ENCODE results near the gene MICOS13.

Gene MICOS13

DNA sequence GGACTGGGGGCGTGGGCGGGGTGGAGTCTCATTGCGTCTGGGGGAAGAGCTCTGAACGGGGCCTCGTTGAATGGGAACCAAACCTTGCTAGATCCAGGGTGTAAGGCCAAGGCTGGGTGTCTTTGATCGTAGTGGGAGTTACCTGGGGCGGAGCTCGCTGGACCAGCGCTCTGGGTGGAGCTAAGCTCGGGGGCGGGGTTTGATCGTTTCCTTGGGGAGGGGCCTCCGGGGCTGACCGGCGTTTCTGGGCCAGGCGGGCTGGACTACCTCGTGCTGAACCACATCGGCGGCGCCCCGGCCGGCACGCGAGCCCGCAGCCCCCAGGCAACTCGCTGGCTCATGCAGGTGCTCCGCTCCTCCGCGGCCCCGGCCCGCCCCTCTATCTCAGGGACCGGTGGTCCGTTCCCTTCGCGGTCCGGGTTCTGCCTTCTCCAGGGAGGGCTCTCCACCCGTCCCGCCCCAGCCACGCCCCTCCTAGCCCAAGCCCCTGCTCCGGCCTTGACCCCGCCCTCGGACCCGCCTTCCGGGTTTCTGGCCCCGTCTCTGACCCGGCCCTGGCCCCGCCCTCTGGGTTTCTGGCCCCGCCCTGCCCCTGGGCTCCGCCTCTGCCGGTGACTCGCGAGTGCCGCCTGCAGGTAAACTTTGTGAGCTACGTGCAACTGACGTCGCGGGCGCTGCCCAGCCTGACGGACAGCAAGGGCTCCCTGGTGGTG, 6.5 kb upstream of the MICOS13 start:
- no peak for DNase-seq

DNA sequence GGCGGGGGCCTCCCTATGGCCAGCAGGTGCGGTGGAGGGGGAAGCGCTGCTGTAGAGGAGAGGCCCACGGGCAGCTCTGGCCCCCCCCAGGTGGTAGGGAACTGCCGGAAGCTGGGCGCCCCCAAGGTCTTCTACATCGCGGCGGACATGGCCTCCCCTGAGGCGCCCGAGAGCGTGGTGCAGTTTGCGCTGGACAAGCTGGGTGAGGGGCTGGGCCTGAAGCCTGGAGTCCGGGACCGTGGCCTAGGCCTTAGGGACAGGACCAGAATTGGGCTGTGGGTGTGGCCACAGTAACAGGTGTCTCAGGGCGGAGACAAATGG, 6.0 kb upstream of the MICOS13 start:
- no peak for DNase-seq

DNA sequence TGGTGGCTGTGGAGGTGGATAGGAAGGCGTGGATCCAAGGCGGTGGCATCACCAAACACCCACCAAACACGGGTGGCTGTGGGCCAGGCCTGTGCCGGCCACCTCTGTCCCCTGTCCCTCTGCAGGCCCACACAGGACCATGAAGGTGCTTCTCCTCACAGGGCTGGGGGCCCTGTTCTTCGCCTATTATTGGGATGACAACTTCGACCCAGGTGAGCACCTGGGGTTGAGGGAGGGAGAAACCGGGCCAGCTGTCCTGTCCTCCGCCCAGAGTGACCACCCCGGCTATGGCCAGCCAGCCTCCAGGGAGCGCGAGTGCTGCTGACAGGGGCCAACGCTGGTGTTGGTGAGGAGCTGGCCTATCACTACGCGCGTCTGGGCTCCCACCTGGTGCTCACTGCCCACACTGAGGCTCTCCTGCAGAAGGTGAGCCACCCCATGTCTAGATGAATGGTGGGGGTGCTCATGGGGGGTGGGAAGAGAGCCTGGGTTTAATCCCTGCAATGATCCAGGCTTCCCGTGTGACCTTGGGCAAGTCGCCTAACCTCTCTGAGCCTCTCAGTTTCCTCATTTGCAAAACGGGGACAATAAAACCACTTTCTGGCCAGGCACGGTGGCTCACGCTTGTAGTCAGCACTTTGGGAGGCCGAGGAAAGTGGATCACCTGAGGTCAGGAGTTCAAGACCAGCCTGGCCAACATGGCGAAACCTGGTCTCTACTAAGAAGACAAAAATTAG, 4.5 kb upstream of the MICOS13 start:
- no peak for DNase-seq

DNA sequence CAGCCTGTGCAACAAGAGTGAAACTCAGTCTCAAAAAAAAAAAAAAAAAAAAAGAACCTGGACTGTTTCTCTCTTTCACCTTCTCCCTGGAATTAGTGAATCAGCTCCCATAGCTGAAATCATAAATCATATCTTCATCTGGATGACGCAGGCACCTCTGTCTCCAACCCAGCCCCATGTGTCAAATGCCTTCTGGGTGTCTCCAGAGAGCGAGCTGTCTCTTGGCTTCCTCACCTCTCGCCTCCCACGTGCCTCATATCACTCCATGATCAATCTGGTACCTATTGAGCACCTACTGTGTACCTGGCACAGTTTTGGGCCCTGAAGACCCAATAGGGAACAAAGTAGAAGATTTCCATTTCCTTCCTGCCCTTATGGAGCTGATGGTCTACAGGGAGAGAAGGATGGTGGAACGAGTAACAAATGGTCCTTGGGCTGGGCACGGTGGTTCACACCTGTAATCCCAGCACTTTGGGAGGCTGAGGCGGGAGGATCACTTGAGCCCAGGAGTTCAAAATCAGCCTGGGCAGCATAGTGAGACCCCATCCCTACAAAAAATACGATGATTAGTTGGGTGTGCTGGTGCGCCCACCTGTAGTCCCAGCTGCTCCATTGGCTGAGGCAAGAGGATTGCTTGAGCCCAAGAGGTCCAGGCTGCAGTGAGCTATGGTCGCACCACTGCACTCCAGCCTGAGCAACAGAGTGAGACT, 3.0 kb upstream of the MICOS13 start:
- DNase-seq: no peak

DNA sequence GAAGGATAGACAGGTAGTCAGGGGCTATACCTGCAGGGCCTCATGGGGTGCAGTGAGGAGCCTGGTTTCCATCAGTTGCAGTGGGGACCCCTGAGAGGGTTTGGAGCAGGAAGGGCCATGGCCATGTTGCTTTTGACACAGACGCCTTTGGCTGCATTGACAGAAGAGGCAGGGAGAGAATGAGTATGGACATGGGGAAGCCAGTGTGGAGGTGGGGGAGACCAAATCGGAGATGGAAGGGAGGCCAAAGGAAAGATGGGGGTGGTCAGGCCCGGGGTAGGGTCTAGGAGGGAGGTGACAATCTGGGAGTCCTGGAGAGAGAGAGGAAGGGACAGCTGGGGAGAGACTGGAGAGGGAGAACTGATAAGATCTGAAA, 1.8 kb upstream of the MICOS13 start:
- DNase-seq: no peak

DNA sequence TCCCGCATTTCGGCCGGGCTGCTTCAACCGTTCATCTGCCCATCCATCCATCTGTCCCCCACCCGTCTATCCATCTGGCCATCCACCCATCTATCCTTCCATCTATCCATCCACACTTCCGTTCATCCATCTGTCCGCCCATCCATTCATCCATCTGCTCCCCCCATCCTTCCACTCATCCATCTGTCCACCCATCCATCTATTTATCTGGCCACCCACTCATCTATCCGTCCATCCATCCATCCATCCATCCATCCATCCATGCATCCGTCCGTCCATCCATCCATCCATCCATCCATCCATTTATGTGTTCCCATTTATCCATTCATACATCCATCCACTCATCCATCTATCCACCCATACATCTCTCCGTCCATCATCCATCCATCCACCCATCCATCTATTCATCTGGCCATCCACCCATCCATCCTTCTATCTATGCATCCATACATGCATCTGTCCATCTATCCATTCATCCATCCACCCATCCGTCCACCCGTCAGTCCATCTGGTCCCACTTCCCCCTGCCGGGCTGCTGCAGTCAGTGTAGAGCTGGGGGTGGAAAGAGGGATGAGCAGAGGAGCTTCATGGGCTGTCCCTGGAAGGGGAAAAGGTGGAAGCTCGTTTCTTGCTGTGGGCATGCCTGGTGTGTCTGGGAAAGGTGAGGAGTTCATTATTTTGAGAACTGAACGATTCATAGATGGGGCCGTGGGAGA, 1.2 kb upstream of the MICOS13 start:
- DNase-seq: no peak

DNA sequence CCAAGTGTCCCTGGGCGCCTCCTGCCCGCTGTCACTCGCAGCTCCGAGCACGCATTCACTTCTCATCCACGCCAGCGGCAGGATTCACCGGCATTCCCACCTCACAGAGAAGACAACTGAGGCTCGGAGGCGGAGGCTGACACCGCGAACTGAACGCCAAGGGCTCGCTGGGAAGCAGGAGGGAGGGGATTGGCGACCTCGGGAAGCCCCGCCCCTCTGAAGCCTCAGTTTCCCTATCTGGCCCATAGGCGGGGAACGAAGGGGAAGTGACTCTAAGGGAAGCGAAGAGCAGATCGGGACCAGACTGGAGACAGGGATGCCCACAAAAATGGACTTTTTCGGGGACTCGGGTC, 256 bp downstream of the MICOS13 start:
- no peak for DNase-seq

DNA sequence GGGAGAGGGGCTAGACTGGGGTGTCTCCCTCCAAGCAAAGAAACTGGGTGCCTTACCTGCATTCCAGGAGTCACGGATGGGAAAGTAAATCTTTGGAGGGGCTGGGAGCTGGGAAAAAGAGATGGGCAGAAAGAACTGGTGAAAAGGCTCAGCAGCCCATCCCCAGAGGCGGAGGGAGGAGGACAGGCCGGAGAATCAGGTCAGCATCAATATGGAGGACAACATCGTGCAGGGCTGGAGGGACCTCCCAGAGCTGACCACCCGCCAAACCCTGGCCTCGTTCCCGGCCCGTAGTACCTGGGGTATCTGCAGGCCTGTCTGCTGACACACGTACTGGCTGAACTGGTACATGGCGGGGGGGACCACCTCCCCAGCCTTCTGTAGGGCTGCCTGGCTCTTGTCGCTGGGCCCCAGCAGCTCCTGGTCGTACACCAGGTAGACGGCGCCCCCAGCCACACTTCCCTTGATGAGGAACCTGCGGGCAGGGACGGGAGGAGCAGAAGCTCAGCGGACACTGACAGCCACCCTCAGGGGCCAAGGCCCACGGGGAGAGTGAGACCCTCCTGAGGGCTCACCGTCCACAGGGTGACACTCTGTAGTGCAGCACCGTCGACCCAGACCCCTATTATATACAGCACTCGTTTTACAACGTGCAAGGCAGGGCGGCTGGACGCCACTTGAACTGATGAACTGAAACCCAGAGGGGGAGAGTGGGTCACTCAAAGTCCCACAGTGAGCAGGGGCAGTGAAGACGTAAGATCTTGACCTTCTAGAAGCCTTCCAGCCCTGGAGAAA, 830 bp downstream of the MICOS13 start:
- DNase-seq: no peak

DNA sequence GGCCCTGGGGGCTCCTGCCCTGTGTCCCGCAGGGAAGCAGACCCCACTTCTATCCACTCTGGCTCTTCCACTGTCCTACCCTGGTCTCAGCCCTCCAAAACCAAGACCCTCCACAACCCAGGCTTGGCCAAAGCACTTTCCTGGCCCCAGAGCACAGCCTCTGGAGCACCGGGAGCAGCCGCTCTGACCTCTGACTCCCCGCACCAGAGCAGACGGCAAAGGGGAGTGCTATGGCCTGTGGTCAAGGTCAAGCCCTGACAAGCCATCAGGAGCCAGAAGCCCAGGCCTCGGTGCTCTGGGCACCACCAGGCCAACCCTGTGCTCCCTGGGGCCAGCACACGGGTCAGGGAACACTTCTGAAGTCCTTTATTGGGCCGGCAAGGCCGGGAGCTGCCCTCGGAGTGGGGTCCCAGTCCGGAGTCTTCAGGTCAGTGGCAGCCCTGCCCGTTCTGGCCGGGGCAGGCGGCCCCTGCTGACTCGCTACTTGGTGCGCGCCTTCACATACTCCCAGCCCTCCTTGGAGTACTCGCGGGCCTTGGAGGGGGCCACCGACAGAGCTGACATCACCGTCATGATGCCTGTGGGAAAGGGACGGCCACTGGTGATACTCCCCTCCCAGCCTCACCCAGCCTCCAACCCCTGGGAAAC, 2.1 kb downstream of the MICOS13 start:
- no peak for DNase-seq

DNA sequence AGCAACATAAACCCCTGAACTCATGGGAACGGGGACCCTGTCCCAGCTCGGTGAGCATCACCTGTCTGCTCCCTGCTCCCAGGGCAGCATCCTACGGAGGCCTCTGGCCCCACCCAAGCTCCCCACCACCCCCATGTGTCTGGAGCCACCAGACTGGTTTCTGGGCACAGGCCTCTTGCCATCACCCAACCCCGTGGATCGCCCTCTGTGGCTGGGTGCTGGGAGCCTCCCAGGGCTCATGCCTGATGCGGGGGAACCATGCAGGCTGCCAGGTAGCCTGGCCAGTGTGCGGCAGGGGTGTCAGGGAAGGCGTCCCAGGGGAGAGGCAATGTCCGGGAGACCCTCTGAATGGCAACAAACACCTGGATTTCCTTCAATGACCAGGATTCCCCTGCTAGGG, 2.7 kb downstream of the MICOS13 start:
- DNase-seq: no peak

DNA sequence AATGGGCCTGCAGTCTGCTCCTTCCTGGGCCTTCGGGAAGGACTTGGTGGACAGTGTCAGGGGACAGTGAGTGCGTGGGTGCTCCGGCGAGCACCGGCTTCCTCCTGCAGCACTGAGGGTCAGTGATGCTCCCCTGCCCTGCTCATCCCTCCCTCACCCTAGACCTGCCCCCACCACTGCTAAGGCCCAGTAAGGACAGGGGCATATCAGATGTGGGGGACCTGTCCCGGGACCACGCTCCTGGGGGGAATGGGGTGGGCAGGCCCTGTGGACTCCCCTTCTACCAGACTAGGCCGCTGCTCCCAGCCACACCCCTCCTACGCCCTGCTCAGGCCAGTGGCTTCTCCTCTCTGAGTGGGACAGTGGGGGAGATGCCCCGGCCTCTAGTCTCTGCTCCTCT, 3.2 kb downstream of the MICOS13 start:
- no peak for DNase-seq

DNA sequence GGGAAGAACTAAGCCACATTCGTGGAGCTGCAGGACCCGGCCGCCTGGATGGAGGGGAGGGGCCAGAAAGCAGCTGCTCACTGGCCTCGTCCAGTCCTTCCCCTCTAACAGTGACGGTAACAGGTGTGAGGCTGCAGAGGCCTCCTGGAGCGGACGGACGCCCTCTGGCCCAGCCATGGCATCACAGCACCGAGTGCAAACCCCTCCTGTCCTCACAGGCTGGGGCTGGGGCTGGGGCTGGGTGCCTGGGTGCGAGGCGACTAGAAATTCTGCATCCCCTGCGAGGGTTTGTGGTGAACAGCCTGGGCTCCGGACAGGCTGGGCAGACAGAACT, 3.6 kb downstream of the MICOS13 start:
- no peak for DNase-seq

DNA sequence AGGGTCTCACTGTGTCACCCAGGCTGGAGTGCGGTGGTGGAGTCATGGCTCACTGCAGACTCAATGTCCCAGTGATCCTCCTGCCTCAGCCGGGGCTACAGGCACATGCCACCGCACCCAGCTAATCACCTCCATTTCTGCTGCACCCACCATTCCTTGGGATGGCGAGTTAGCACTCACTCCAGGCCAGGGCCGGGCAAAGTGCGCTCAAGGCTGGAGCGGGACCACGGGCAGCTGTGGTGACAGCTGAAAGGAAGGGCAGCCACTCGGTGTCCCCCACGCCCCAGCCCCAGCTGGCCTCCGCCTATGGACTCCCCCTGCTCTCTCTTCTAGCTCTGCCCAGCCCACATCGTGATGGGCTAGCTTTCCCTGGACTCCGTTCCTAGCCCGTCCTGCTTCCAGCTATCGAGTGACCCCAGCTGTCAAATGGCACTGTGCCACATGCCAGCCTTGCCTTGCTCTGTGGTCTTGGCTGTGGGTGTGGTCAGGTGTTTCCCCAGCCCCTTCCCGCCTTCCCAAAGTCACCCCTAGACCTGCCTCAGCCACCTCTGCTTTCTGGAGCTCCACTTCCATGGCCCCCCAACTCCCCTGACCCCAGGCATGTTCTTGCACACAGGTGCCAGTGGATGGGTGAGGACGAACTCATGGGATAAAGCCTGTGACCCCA, 4.1 kb downstream of the MICOS13 start:
- DNase-seq: no peak

DNA sequence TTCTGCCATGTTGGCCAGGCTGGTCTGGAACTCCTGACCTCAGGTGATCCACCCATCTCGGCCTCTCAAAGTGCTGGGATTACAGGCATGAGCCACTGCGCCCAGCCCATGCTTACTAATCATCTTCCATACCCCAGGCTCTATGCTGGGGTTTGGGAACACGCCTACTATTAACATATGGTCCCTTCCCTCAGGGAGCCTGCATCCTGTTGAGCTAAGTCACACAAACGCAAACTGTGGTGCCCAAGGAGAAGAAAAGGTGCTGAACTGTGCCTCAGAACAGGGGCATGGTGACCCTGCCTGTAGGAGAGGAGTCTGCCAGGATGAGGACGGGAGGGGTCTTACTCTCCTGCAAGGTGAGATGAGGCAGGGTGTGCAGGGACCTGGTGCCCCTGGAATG, 5.6 kb downstream of the MICOS13 start:
- DNase-seq: no peak

DNA sequence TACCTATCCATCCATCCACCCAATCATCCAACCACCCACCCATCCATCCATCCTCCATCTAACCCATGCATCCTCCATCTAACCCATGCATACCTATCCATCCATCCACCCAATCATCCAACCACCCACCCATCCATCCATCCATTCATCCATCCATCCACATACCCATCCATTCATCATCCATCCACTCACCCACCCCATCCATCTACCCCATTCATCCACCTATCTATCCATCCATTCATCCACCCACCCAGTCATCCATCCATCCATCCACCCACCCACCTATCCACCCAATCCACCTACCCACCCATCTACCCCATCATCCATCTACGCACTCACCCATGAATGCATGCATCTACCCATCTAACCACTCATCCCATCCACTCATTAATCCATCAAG, 6.6 kb downstream of the MICOS13 start:
- no peak for DNase-seq

DNA sequence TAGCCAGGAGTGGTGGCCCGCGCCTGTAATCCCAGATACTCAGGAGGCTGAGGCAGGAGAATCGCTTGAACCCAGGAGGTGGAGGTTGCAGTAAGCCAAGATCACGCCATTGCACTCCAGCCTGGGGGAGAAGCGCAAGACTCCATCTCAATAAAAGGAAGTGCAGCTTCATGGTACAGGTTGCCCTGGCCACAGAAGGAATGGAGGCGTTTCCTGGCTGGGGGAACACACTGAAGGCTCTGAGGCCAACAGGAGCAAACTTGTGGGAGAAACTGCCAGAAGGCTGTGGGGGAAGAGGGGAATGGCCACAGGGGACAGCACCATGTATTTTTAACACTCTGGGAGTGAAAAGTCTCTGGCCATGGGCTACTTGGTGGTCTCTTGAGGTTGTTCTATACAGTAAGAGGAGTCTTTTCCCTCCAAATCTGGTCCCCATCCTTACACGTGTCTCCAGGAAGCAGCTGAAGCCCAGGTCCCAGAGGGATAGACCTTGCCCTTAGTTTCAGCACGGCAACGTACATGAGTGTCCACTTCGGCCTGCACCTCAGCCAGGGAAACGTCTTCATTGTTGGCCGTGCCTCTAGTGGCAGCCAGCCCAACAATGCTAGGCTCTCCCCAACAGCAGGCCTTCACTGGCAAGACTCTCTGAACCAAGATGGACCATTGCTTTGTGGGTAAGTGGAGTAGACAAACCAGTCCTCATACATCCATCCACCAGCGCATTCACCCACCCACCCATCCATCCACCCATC, 7.4 kb downstream of the MICOS13 start:
- no peak for DNase-seq

DNA sequence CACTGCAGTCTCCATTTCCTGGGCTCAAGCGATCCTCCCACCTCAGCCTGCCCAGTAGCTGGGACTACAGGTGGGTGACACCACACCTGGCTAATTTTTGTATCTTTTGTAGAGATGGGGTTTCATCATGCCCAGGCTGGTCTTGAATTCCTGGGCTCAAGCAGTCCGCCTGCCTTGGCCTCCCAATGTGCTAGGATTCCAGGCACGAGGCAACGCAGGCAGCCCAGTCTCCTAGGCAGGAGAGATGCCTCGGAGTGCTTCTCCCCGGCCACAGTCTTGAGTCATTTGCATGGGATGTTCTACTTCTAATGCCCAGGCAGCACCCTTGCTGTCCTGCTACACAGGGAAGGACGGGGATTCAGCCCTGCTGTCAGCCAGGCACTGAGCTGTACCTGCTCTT, 8.7 kb downstream of the MICOS13 start:
- DNase-seq: no peak

DNA sequence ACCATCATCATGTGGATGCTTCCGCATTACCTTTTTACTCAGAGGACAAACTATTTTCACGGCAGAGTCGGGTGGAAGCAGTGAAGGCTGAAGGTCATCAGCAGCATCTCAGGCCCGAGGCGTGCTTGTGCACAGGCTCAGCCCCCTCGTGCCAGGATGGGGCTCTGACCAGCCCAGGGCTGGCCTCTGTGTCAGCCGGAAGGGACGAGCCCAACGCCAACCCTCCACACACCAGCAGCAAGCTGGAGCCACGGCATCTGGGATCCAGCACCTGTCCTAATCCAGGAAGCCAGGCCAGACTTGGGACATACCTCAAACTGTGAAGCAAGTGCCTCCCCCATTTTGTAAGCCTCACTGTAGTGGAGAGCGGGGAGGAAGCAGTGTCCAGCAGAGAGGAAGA, 11.1 kb downstream of the MICOS13 start:
- DNase-seq: no peak

DNA sequence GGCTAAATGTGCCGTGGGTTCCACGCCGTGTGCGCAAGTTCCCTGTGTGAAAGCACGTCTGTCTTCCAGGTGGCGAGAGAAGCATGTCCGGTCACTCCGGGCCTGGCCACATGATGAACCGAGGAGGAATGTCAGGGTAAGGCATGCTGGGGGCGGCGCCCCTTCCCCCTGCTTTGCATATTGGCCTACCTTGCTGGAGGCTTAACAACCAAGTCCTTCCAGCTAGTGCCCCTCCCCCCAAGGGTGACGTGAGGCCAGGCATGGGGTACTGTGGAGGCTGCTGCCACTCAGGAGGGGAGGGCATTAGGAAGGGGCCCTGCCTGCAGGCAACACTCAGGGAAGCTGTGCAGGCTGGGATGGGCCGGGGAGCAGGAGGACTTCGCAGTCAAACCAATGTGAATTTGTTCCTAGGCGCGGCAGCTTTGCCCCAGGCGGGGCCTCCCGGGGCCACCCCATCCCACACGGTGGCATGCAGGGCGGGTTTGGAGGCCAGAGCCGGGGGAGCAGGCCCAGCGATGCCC, 12.5 kb downstream of the MICOS13 start:
- no peak for DNase-seq

DNA sequence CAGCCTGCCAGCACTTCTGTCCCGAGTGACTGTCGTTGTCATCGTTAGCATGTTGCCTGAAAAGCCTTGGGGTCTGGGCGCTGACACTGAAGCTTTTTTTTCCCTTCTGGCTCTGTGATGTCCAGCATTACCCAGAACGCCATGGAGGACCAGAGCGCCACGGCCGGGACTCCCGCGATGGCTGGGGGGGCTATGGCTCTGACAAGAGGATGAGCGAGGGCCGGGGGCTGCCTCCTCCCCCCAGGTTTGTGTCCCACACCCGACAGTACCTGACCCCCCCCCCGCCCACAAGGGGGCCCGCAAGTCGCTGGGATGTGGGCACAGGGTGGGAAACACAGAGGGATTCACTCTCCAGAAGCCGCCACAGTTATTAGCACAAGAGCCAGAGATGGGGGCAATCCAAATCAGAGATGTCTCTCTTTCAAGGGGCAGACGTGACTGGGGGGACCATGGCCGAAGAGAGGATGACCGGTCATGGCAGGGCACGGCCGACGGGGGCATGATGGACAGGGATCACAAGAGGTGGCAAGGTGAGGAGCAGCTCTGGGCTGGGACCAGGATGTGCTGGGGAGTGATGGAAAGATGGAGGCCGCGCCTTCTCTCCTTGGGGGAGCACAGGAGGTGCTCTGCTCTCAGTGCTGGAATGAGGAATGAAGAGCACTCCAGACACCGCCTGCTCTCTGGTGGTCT, 13.2 kb downstream of the MICOS13 start:
- DNase-seq: no peak
